Measurements from ENCODE around the gene CYFIP2.
"Not testable (repeated sequence)": the region's sequence is repeated elsewhere in the genome, so short reads cannot be mapped to it uniquely, and the experiment has no call there.

CYFIP2 gene

DNA sequence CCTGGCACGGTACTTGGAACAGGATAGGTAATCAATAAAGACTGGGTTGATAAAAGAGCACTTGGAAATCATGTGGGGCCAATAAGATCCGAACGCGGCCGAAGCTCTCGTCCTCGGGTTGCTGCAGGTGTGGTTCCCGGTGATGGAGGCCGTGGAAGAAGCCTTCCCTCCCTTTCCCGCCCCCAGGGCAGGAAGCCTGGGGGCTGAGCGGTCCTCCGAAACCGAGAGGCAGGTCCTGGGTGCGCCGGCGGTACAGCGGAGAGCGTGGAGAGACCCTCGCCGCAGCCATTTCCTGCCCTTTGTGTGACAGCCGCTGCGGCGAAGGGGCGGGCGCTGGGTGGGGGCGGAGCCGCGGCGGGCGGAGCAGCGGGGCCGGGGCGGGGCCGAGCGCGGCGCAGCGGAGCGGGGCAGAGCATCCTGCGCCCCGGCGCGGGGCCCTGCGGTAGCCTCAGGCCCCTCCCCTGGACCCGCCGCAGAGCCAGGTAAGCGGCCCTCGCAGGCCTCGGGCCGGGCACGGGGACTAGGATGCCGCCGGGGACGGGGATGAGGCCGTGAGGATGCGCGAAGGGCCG lies at the start of gene CYFIP2:
Gene CYFIP2, plus strand, starts transcription at position 410 of the 572 bp plus-strand sequence. CDS start 19,239 bp downstream, outside the sequence.
- peak; percentile 54 for DNase-seq

DNA sequence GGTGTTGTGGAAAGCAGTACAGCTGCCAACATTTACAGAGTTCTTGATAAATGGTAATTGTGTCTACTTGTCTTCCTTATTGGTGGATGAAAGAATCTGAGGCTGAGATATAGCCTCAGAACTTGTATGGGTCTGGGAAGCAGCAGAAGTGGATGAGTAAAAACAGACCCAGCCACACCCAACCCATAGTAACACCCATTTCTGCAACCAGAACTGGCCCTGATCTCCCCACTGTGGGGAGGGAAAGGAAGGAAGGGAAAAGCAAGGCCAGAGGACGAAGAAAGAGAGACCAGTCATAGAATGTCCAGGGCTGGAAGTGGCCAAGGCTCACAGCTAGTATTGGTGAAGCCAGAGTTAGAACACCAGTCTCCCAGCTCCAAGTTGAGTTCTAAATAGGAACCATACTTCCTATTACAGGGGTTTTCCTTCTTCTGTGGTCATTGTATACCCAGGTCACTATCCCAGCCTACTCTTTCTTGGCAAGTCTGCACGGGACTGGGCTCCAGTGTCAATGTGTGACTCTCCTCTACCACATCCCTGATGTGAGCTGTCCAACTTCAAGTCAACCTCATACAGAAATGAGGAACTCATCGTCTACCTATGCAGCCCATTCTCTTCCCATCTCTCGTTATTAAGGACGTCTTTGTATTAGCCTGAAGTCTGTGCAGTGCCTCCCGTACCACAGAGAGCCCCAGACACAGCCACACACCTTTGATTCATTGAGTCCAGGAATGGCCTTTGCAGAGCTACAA lies 49.4 kb upstream of the CYFIP2 start:
- DNase-seq: no peak

GRCh38 chr5:157217289-157218024 lies 48.5 kb upstream of the CYFIP2 start:
- no peak for DNase-seq

- no peak for DNase-seq
Measured at GRCh38 chr5:157219491-157220271, 46.2 kb upstream of the CYFIP2 start.

GRCh38 chr5:157221959-157222358 lies 44.0 kb upstream of the CYFIP2 start:
- no peak for DNase-seq

DNA sequence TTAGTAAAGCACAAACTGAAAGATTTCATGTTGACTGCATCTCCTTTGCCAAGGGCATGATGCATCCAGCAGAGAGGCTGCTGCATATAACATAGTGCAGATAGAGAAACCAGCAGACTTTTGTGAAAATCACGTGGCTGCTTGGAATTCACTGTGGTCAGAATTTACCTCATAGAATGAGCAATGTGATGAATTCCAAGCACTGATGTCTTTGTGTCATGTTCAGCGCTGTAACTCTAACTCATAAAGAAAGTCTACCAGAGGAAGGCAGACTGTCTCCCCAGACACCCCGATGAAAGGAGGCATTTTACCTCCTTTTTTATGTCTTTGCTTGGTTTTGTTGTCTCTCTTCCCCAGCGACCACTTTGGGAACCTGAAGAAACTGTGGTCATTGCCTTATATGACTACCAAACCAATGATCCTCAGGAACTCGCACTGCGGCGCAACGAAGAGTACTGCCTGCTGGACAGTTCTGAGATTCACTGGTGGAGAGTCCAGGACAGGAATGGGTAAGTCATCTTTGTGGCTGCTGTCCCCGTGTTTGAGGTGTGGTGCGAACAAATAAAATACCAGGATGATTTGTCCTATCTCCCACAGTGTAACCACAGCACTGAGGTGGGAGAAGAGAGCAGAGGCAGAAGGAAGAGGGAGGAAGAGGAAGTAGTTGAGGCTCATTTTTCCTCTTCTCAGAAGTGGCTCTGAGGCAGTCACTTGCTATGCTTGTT lies 43.3 kb upstream of the CYFIP2 start:
- no peak for DNase-seq

DNA sequence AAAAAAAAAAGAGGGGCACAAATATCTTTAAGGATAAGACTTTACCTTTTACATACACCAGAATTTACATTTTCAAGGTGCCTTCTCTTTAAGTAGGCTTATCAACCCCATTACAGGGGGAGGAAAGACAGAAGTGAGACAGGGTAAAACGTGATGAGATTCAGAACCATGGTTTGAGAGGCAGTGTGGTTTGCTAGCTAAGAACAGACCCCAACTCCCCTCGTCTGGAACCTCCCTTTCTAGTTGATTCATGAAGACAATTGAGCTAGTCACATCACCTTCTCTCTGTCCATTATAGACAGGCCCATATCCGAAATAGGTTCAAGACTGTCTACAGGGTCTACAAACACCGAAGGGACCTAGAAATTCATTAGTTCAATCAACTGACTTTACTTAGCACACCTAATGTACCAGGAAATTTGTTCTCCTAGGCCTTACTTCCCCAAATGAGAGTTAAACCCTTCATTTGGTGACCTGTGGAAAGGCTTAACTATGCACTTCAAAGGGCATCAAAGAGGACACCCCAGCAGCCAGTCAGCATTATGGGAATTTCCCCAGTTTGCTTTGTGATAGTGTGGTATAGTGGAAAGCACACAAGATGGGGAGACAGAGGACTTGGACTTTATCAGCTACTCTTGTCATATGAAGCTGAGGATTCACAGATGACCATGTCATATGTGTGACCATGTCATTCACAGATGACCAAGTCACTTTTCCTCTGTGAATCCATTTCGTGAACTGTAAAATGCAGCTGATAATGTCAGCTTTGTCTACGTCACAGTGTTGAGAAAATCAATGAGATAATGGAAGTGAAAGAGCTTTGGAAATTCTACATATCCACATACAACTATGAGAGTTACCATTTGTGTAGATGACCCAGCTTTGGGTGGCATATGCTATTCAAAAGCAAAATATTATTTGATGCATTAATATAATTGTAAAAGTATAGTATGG lies 40.2 kb upstream of the CYFIP2 start:
- DNase-seq: no peak

DNA sequence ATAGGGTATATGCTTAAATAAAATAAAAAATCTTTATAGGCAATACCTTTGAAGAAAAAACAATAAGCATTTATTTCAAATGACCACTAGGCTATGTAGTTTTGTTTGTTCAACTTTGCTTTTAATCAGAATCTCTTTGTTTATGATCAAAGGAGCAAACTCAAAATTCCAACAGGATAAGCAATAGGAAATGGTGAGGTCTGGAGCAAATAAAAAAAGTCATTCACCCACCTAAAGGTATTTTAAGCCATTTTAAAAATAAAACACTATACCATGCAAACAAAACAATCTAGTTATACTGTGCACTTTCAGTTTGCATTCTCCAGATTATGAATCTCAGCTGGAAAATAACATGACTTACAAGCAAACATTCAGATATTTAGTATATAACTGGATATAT lies 35.3 kb upstream of the CYFIP2 start:
- DNase-seq: no peak

GRCh38 chr5:157232706-157233105 lies 33.2 kb upstream of the CYFIP2 start:
- DNase-seq: no peak

GRCh38 chr5:157233515-157233914 lies 32.4 kb upstream of the CYFIP2 start:
- DNase-seq: peak; percentile 1

- no peak for DNase-seq
Measured at GRCh38 chr5:157236423-157236822, 29.5 kb upstream of the CYFIP2 start.

DNA sequence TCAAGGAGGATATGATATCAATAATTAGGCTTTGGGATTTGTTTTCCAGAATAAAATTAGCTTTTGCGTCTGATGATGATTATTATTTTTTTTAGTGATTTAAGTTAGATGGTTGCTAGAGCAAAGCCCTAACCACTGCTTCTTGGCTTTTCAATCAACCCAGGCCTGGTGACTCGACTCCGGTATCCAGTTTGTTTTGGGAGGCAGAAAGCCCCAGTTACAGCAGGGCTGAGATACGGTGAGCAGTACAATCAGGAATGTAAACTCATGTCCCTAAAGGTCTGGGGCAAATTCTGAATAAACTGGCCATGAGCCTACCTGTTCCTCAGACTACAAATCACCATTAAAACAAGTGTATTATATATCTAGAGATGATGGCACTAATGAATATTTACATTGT lies 24.4 kb upstream of the CYFIP2 start:
- no peak for DNase-seq

GRCh38 chr5:157244704-157245103 lies 21.2 kb upstream of the CYFIP2 start:
- DNase-seq: not testable (repeated sequence)

DNA sequence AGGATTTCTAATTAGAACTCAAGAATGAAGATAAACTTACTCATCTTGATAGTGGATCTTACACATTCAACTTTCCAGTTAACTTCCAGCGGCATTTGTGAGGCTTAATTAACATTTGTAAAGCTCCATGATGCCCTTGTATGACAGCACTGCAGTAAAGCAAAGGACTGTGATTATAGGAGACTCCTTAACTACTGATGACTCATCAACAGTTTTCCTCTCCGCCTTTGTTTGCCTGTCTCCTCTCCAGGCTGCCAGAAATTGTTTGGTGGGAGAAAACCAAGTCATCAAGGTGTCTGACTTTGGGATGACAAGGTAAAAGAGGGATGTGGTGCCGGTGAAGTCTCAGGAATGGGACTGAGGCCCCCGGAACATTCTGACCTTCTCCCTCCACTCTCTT lies 20.4 kb upstream of the CYFIP2 start:
- no peak for DNase-seq

GRCh38 chr5:157245886-157246285 lies 20.0 kb upstream of the CYFIP2 start:
- no peak for DNase-seq

GRCh38 chr5:157247267-157247666 lies 18.7 kb upstream of the CYFIP2 start:
- no peak for DNase-seq

GRCh38 chr5:157248821-157249470 lies 17.0 kb upstream of the CYFIP2 start:
- no peak for DNase-seq

- no peak for DNase-seq
Measured at GRCh38 chr5:157252711-157253465, 13.0 kb upstream of the CYFIP2 start.

GRCh38 chr5:157253547-157253946 lies 12.4 kb upstream of the CYFIP2 start:
- peak; percentile 14 for DNase-seq

GRCh38 chr5:157258450-157258849 lies 7.5 kb upstream of the CYFIP2 start:
- DNase-seq: no peak
